ENCODE results near the gene SUSD6.

SUSD6 gene, protein sequence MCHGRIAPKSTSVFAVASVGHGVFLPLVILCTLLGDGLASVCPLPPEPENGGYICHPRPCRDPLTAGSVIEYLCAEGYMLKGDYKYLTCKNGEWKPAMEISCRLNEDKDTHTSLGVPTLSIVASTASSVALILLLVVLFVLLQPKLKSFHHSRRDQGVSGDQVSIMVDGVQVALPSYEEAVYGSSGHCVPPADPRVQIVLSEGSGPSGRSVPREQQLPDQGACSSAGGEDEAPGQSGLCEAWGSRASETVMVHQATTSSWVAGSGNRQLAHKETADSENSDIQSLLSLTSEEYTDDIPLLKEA

DNA sequence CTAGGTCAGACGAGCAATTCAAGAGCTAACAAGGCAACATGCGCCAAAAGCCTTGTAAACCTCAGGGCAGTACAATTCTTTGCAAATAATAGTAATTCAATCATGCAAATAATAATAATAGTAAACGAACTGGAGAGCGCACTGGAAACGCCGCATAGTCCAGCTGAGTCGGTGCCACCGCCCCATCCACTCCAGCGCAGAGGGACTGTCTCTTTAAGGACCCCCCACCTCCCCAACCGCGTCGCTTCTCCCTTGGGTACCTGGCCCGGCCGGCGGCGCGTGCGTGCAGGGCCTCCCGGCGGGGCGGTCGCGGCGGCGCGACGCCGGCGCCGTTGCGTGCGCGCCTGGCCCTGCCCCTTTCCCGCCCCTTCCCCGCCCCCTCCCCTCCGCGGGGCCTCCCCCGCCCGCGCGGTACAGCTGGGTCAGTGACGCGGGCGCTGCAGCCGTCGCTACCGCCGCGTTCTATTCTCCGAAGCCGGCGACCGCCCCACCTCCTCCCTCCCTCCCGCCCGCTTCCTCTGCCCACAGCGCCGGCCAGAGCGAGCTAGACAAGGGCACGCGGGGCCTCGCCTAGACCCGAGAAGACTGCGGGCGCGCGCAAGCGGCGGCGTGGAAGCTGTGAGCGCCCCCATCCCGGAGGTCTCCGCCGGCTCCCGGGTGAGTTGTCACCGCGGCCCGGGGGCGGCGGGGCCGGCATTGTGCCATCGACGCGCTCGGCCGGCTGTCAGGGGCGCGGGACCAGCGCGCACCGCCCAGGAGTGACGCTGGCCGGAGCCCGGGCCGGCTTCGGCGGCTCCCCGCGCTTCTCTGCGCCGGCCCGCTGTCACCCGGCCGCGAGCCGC is at the start of gene SUSD6:
Gene SUSD6 (plus strand): TSS at position 425 of the 842 bp plus-strand sequence. CDS start 46,997 bp downstream, outside the sequence.
- peak; percentile 95 for DNase-seq

DNA sequence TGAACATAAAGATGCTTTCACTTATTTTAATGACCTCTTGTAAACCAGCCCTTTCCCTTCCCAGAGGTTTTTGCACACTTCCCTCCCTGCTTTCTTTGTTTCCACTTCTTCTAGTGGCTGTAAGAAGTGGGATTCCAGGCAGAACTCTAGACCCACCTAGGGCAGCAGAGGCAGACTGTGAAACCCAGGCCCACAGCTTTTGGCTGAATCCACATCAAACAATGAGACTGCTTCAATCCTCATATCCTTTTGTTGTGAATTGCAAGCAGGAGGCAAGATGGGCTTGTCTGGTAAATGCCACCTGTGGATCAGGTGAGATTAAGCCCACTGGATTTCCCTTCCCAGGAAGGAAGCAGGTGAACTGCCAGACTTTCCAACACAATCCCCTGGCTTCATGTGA is 49.5 kb upstream of the SUSD6 start:
- DNase-seq = no peak

GRCh38 chr14:69567563-69567962 is 43.8 kb upstream of the SUSD6 start:
- no peak for DNase-seq

- DNase-seq = no peak
Measured at GRCh38 chr14:69569859-69570258, 41.5 kb upstream of the SUSD6 start.

DNA sequence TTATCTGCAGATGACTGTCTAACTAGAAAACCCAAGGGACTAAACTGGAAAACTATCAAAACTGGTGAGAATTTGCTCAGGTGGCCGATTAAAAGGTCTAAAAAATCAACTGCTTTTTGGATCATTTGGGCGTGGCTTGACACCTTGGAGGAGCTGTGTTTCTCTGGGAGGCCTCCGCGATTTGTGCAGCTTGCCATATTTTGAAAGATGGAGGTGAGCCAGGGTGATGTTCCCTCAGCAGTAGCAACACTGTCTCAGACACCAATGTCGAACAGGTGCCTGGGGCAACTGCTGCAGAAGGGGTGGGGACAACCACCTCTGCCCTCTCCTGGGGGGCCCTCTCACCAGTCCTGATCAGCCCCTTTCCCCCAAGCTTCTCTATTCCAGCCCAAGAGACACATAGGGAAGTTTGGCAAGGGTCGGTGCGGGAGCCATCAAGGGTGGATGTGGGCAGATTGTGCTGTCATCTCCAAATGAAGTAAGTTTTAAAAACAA is 40.5 kb upstream of the SUSD6 start:
- no peak for DNase-seq

DNA sequence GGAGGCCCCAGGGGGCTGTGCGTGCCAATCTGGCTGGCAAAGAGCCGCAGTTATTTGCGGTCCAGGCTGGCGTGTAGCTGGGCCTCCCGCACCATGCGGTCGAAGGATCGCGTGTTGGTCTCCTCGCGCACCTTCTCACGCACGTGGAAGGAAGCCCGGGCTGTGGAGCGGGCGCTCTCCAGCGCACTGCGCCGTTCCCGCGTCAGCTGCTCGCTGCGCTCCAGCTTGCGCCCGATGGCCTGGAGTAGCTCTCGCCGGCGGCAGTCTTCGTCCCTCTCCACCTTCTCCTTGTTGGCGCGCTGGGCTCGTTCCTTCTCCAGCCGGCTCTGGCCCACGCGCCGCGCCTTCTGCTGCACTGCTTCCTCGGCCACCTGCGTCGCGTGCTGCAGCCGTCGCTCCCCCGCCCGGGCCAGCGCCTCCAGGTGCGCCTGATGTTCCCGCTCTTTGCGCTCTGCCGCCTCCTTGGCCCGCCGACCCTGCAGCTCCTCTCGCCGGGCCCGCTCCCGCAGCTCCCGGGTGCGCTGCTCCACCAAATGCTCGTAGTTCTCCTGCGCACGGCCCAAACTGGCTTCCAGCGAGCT is 39.9 kb upstream of the SUSD6 start:
- DNase-seq = no peak

DNA sequence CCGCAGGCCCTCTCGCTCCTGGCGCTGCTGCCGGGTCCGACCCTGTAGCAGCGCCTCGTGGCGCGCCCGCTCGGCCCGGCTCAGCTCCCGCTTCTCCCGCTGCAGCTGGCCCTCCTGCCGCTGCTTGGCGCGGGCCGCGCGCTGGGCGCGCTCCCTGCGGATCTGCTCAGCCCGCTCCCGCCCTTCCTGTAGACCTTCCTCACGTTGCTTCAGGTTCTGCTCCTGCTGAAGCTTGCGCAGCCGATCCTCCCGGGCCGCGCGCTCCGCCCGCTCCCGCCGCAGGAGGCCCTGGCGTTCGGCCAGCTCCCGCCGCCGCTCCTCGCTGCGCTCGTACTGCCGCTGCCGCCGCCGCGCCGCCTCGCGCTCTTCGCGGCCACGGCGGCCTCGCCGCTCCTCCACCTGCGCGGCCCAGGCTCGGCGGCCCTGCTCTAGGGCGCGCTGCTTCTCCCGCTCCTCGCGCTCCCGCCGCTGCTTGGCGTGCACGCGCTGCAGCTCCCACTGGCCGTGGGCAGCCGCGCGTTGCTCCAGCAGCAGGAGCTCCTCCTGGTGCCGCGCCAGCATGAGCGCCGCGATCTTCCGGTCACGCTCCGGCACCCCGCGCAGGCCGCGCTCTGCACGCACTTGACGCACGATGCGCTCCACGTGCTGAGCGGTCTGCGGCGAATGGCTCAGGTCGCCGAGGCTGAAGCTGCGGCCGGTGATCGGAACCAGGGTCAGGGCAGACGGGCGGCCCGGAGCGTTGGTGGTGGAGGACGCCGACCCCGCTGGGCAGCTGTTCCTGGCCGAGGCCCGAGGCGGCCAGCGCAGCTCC is 39.2 kb upstream of the SUSD6 start:
- no peak for DNase-seq

GRCh38 chr14:69572841-69573135 is 38.6 kb upstream of the SUSD6 start:
- DNase-seq = no peak

DNA sequence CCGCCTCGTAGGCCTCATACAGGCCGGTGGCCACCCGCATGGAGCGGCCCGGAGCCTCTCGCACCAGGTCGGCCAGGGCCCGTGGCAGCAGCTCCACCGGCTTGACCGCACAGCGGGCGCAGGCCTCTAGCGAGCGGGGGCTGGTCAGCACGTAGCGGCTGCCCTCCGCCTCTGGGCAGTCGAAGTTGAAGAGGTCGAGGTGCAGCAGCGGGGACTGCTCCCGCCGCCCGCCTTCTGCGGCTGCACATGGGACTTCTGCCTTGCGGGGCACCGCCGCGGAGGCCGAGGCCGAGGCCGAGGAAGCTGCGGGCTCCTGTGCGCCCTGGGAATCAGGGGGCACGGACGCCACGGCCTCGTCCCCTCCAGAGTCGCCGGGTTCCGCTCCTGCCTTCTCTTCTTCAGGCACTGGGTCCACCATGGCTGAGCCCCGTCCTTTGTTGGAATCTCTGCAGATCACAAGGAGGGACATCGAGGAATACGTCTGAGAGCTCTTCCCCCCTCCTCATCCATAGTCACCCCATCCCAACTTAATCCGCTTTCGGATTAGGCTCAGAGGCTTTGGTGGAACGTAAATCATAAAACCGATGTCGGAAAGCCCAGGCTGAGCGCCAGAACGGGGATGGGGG is 38.1 kb upstream of the SUSD6 start:
- DNase-seq = no peak

- no peak for DNase-seq
Measured at GRCh38 chr14:69573831-69574262, 37.5 kb upstream of the SUSD6 start.

GRCh38 chr14:69574263-69574953 is 37.0 kb upstream of the SUSD6 start, which contains the start of gene CCDC177:
TSS of gene CCDC177 (minus strand) at chr14:69574871. CDS start at chr14:69573622, 1,249 bp downstream.
- peak; percentile 91 for DNase-seq

- DNase-seq = no peak
Measured at GRCh38 chr14:69574954-69575295, 36.5 kb upstream of the SUSD6 start.

DNA sequence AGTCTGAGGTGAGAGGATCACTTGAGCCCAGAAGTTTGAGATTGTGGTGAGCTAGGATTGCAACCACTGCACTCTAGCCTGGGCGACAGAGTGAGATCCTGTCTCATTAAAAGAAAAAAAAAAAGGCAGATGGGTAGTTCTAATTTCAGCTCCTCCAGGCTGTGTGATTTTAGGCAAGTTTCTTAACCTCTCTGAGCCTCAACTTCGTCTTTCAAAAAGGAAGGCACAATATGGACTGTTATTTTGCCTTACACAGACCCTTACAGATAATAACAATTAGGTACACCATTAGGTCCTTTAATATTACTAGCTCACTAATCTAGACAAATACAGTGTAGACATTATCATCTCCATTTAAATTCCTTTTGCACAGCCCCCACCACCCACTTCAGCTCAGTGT is 31.9 kb upstream of the SUSD6 start:
- DNase-seq = no peak

GRCh38 chr14:69580009-69580577 is 31.3 kb upstream of the SUSD6 start:
- no peak for DNase-seq

DNA sequence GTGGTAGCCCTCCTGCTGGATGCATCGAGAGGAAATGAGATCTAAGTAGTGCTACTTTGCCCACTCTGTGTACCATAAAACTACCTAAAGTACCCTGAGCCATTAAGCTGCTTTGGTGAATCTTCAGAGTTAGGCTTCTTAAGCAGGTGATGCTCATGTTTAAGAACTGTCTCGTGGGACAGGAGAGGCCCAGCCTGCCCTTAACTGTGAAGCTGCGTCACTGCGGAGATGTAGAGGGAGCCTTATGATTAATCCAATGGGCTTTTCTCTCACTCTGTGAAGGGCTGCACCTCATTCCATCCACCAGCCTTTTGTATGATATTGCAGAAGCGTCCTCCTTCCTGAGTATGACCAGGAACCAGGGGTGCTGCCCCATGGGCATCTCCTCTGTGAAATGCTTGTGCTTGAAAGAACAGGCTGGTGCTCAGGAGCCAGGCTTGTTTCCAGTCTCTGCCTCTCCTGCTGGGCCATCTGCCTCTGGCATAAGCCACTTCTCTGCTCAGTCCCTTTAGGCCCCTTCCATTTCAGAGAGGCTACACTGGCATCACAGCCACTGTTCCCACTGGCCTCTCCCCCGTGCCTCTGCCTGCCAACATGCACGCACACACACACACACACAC is 30.0 kb upstream of the SUSD6 start:
- no peak for DNase-seq

GRCh38 chr14:69582212-69582611 is 29.2 kb upstream of the SUSD6 start:
- DNase-seq = no peak

GRCh38 chr14:69582829-69583228 is 28.6 kb upstream of the SUSD6 start:
- DNase-seq = no peak

GRCh38 chr14:69584389-69584788 is 27.0 kb upstream of the SUSD6 start:
- DNase-seq = no peak

GRCh38 chr14:69586404-69586803 is 25.0 kb upstream of the SUSD6 start:
- DNase-seq = no peak

DNA sequence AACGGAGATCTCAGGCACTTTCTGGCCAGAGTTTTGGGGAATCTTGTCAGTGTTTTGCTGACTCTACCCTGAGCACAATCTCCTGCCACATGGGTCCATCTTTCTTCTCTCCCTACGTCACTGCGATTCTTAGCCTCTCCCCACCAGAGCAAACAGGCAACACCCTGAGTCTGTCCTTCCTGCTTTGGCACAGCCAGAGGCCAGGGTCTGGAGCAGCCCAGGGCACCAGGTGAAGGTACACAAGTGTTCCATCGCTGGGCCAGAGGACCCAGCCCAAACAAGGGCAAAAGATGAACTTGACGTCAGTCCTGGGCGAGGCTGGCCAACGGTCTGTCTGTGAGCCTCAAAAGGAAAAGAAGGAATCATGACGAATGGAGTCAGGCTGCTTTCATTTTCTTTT is 24.0 kb upstream of the SUSD6 start:
- no peak for DNase-seq

- no peak for DNase-seq
Measured at GRCh38 chr14:69591317-69591716, 20.1 kb upstream of the SUSD6 start.
